GM15510 (cell line): ENCODE results near the gene TRIM45.

Source experiments
- POLR2A ChIP-seq: IDR thresholded peaks from 3 replicates; pipeline ENCODE4 v1.6.1; 2011; ENCODE audit warnings: borderline replicate concordance; ENCODE audit not compliant: insufficient read length; ENCODE audit errors: extremely low read depth

The TRIM45 gene

DNA sequence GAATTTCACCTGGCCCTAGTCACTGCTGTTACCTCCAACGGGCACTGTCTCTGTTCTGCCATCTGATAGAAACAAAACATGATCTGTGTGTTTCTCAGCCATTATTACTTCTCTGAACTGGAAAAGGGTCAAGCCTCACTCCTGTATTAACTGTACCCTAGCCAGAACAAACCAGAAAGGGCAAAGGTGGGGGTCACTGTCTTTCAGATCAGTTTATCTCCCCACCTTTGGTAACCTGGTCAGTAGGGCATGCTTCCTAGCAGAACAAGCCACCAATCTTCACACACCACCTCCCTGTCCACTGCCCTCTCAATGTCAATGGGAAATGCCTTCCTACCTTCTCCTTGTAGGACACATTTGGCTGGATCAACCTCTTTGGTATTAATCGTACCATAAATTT lies 3.9 kb downstream of the TRIM45 start:
- no peak for TF ChIP-seq POLR2A

DNA sequence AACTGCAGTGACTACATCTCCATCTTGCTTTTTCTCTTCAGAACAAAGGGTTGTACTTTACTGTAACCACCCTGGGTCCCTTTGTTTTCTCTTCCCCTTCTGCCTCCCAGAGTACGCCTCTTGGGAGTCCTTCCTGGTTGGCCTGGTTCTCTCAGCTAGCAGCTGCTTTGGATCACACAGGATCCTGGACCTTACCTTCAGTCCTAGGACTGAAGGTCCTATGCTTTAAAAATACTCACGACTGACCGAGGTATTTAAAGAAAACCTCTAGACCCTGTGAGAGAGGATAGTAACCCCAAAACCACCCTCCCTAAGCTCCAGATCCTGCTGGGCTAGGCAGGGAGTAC lies 4.8 kb downstream of the TRIM45 start:
- TF ChIP-seq POLR2A, result no peak

DNA sequence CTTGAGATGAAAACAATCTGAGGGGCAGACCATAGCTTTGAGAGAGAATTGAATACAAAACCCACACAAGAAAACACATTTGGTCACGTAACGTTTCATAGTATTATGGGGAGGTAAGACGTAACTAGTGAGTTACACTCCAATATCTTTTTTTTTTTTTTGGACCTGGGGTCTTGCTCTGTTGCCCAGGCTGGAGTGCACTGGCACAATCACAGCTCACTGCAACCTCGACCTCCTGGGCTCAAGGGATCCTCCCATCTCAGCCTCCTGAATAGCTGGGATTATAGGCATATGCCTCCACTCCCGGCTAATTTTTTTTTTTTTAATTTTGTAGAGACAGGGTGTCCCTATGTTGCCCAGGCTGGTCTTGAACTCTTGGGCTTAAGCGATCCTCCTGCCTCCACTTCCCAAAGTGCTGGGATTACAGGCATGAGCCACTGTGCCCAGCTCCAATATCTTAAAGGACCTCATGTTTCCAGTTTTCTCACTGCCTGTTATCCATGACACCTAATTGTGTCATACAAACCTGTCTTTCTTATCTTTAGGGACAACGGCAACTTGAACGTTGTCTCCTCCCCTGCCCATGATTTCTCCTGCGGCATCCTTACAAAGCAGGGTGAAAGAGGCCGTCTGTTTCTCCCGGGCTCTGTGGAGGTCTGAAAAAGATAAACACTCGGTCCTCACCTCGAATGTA lies 5.3 kb downstream of the TRIM45 start:
- TF ChIP-seq POLR2A, result no peak

DNA sequence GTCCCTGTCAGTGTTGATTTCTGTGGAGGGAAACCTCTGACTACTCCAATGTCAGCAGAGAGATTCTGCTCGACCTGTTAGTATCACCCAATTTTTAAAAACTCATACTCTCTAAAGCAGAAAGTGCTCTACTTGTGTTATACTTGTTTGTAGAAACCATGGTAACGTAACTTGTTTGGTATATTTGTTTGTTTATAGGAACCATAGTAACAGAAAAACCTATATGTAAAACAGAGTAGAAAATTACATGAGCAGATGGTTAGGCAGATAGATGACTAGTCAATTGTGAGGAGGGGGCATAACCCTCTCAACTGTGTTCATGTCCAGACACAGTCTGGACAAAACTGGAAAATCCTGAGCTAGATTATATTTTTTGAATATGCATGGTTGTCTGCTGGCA lies 6.7 kb downstream of the TRIM45 start:
- TF ChIP-seq POLR2A, result no peak

DNA sequence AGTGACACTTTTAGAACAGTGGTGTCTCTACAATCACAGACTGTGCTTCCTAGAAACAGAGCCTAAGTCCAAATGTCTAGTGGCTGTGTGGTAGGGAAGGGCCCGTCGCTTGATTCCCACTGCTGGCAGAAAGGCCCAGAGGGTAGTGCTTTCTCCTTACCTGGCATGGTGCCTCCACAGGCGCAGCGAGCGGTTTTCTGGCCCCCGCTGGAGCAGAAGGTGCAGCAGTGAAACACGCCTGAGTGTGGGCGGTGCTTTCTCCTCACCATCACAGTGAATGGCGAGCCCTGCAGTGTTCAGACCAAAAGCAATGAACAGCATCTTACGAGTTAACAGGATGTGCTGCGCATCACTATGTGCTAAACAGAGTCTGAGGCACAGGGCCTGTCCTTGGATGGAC lies 8.3 kb downstream of the TRIM45 start:
- no peak for TF ChIP-seq POLR2A

DNA sequence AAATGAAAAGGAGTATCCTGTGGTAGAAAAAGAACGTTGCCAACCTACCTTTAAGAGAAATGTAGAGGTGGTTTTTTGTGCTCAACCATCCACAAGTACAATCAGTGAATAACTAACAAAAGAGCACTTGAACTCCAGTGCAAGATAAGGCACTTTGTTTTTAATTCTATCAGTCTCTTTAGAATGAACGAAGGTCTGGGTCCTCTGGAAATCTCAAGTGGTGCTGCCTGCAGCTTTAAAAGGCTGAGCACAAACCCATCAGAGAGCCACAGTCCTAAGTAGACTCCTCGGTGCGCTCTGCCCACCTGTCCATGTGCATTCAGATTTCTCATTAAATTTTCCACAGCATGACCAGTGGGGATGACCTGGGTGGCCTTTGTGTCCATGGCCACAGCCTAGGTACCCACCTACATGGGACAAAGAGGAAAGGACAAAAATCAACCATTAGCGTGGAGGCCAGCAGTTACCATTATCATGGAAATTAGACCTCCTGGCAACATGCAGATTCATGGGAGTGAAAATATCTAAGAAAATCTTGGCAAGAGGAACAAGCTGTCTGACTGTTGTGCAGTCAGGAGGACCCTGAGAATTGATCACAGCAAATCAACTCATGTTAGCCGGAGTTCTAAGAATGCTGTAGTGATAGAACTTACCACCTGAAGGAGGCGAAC lies 9.4 kb downstream of the TRIM45 start:
- no peak for TF ChIP-seq POLR2A

DNA sequence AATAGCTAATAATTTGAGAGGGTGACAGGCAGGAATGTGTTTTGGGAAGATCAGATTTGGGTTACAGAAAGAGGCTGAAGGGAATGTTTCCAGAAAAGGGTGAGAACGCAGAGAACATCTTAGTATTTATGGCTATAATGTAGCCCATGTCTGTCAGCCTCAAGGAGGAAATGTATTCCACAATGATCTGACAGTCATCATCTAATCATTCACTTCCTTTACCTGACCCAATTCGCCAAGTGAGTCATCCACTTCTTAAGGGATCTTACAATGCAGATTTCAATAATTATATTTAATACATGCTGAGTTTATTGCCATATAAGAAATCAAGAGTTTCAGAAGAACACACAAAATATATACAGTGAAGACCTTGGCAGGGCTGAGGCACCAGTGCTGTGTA lies 10.8 kb downstream of the TRIM45 start:
- TF ChIP-seq POLR2A, result no peak

DNA sequence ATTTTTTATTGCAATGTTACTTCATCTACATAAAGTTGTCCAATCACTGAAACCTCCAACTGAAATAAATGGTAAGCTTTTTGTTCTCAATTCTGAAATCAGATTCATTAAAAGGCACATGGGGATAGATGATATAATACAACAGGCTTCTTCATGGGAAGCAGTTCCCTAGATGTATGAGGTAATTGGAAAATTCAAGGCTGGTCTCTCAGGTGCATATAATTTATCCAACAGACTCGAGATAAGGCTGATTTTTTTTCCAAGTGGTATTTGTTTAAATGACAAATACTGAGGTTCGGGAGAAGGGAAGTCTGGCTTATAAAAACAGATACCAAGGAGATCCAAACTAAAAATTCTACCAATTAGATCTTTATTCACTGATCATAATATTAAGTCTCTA lies 14.2 kb downstream of the TRIM45 start:
- TF ChIP-seq POLR2A, result no peak

DNA sequence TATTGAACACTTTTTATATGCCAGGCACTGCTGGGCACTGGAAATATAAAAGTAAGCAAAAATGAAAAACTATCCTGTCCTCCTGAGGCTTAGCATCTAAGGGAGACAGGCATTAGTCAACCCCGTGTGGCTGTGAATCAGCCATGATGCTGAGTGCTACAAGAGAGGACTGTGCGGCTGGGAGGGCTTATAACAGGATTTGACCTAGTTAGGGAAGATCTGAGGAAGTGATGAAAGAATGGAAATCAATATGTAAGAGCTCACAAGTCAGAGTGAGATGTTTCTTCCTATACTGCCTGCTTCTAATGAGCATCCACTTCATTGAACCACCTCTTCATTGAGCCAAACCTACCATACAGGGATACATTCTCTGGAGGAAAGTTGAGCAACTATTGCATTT lies 15.1 kb downstream of the TRIM45 start:
- no peak for TF ChIP-seq POLR2A

DNA sequence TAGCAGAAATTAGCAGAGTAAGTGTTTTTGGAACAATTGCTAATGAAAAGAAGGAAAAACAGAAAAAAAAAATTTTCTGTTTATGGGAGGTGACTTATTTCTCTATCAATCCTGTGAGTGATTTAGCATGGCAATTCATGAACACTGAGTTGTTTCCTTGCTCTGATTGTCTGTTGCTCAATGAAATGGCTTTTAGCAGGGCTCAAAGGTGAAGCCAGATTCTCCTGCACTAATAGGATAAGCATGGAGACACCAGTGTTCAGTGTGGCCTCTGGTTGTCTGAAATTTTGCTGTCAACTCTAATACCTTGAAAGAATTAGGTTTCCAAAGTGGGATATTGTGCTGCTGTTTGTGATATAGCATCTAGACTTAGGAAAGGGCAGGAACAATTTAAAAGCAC lies 15.8 kb downstream of the TRIM45 start:
- TF ChIP-seq POLR2A, result no peak

DNA sequence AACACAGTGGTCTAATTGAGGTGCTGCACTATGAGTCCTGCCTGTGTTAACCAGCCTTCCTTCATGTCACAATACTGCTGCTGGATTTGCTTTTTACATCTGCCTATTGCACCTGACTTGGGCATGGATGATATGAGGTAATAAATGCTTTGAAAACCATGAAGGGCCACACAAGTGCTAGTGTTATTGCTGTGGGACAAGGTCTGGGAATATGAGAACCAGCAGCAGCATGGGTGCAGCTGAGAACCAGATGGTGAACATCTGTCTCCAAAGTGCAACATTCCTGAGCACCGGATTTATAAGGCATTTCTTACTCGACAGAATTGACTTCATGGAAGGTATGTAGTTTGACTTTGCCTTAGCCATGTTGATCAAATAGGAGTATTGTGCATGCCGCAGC lies 16.6 kb downstream of the TRIM45 start:
- no peak for TF ChIP-seq POLR2A

DNA sequence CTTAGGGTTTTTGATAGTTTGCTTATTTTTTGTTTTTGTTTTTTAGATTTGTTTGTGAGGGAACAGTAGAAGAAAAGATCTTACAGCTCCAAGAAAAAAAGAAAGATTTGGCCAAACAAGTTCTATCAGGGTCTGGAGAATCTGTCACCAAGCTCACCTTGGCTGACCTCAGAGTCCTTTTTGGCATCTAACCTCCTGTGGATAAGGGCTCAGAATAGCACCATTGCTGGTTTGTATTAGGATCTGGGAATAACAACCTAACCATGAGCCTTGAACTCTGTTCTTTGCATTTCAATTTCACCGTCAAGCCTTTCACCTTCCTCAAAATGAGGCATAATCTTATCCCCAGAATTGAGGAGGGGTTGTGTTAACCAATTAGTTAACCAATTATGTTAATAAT lies 20.2 kb downstream of the TRIM45 start:
- no peak for TF ChIP-seq POLR2A

DNA sequence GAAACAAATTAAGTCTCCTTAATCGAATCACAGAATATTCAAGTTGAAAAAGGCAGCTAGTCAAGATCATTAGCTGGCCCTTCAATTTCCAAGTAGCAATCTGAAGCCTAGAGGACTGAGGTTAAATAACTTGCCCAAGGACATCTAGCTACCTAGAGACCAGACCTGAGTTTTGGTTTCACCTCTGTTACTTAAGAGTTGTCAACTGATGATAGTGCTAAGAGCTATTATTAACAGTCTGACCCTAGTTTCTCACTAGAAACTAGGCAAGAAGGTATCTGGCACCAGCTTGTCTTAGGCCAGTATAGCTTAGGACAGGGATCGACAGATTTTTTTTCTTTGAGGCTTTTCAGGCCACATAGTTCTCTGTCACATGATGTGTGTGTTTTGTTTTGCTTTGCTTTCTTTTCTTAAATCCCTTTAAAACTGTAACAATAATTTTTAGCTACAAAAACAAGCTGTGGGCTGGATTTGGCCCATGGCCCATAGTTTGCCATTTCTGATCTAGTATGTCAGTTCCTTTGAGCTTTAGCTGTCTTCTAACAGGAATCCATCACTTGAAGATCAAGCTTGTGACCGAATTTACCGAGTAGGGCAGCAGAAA lies 23.2 kb downstream of the TRIM45 start:
- TF ChIP-seq POLR2A, result no peak

DNA sequence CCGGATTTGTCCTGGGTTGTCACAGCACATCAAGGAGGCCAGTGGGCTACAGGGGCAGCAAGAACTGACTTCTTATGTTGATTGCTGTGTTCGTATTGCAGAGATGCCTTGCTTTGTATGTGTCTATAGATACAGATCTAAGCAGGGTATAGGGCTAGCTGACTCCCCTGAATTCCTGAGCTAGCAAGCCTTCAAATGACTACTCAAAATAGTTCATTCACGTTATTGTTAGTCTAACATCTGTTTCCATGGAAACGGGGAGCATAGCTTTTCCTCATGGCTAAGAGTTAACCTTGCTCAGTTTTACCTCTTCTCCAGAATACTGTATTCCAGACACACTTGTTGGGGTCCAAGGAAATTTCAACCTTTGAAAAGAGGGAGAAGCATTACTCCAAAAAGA lies 24.1 kb downstream of the TRIM45 start:
- no peak for TF ChIP-seq POLR2A

DNA sequence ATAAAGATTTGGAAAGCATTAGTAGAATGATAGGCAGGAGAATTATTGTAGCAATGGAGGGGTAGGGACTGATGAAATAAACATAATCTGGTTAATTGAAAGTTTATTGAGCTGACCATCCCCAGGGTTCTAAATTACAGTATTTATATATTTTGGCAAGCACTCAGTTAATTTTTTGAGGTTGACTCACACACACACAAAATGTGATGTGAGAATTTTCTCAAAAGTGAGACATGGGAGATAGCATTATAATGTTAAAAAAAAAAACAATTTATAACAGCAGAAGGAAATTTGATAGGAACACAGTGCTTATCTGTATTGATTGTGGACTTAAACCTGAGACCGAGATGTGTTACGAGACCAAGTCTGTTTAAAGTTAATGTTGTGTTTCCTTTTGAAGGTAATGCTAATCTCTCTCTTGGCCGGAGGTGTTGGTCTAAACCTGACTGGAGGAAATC lies 24.6 kb downstream of the TRIM45 start:
- no peak for TF ChIP-seq POLR2A
